SKM-1 (cell line): Measurements from ENCODE around the gene PM20D1.

Source experiments
- DNase-seq: peaks from one replicate; lab custom pipeline; 2025; ENCODE audit not compliant: unreplicated experiment; lab: John Stamatoyannopoulos, UW

The PM20D1 gene

DNA sequence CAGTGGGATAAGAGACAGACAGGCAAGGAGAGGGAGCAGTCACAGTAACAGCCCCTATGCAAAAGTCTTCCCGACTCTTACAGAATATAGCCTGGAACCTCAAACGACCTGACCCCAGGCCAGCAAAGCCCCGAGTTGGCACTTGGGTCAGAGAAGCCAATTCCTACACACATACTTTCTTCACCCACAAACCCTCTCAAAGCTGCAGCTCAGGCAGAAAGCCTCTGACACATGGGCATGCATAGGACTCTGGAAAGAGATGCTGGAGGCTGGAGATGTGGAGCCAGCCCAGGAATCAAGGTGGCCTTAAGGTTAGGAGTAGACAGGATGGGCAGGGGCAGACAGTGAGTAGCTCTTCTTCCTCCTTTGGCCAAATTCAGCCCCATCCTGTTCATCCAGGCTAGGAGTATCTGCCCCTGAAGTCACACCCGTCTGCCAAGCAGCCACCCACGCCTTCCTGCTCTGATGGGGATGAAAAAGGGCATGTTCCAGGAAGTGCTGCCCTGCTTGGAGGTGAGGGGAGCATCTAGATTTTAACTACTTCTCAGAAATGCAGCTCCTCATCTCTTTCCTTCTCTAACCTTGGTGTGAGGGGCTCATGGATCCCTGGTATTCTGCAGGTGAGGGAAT lies 44.7 kb downstream of the PM20D1 start:
- DNase-seq, result no peak

DNA sequence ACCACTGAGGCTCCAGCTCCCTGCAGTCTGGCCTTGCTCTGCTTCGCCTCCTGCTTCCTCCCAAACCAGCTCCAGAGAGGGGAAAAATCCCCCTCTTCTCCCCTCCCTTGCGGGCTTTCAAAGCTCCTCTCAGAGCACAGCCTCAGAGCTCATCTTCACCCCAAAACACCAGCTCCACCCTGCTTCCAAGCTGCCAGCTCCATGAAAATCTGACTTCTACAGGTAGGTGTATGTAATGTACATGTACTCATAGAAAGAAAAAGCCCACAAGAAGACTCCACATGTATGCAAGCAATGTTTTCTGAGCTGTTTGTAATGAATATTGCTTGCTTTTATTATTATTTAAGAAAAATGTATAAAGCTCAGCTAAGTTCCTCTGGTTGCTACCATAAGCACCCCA lies 45.3 kb downstream of the PM20D1 start:
- no peak for DNase-seq

DNA sequence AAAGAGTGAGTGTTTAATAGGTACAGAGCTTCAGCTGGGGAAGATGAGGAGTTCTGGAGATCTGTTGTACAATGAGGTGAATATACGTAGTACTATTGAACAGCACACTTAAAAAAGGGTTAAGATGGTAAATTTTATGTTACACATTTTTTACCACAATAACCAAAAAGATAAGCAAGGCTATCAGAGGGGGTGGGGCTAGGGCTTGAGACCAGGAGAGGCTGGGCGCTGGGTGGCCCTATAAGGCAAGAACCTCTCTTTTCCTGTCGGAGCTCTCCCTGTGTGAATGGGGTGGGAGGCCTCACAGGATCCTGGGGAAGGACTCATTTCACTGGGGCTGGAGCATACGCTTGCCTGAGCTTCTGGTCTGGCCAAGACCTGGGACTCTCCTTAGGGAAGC lies 45.9 kb downstream of the PM20D1 start:
- no peak for DNase-seq

DNA sequence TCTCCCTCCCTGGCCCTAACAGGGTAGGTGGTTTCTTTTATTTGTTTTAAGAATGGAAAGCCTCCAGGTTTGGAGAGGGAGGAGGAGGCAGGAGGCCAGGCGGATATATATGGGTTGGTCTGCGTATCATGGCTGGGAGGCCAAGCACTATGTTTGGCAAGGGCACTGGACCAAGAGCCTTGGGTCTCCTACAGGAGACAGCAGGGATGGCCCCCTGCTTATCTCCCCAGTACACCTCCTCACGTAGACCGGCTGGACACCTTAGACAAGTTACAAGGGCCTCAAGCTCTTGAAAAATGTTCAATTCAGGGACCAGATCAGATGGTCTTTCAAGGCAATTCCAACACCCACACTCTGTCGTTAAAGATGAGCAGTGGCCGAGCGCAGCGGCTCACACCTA lies 47.9 kb downstream of the PM20D1 start:
- DNase-seq, result no peak

DNA sequence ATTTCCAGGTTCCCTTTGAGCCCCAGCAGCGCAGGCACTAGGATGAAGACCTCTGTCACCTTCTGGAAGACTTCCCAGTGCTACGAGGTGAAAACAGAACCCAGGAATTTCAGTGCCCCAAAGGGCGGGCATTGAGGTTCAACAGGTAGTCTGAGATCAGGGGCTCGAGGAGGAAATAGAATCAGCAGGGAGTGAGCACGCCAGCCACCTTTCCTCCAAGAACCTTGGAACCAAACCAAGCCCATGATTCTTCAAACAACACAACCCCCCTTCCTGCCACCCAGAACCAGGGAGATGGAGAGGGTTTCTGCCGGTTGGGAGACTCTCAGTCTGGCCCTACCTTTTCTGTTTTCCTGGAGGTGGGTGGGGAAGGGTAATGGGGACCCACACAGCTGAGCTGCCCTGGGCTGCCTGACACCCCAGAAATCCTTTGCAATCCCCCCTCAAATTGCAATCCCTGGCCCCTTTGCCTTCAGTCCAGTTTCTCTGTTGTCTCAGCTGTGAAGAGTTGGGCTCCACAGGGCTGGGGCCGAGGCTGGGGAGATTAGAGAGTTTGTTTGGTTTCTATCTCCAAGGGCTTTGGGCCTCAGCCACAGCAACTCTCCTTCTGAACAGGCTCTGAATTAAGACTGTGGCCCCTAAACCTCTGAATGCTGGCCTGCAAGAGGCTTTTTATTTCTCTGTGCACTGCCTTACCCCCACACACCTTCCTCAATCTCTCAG lies 48.8 kb downstream of the PM20D1 start:
- DNase-seq, result no peak

DNA sequence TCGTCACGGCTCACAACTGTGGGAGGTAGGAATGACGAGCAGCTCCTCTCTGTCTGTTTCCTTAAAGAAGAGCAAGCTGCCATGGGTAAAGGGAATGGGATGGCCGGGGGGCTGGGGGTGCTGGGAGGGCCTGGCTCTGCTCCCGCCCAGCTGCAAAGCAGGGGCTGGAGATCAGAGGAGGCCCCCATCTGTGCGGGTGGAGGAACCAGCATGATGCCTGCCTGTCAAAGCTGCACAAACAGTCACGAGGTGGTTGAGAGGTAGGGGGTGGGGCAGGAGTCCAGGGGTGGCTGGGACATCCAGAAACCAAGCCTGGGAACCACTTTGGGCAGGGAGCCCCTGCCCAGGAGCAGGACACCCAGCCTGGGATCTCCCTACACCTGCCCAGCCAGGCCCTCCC lies 49.5 kb downstream of the PM20D1 start:
- DNase-seq, result no peak

DNA sequence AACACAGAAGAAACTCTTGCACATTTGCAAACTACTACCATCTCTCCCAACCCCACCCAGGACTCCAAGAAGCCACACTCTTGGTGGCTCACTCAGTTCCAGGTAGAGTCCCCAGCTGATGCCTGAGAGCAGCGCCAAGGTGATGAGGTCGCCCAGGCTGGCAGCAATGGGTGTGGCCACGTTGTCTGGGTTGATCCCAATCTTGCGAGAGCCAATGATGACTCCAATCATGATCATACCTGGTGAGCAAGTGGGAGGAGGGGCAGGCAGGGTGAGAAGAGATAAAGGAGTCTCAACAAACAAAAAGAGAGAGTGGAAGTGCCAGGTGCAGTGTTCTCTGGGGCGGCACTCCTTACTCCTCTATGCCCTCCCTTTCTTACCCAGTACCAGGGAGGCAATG lies 51.4 kb downstream of the PM20D1 start:
- no peak for DNase-seq

DNA sequence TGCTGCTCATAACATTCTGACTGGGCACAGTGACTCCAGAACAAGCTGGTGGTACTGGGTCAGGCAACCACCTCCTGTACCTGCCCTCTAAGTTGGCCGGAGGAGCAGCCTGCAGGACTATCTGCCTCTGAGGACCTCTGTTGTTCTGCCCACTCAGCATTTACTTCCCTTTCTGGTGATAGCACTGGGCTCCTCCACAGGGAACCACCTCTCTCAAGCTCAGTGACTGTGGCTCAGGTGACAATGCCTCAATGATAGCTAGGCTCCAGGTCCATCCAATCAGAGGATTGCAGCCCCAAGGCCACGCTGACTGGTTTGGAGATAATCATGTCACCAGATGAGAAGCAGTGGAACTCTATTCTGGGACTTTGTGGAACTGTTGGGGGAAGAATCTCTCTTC lies 52.8 kb downstream of the PM20D1 start:
- DNase-seq, result no peak

DNA sequence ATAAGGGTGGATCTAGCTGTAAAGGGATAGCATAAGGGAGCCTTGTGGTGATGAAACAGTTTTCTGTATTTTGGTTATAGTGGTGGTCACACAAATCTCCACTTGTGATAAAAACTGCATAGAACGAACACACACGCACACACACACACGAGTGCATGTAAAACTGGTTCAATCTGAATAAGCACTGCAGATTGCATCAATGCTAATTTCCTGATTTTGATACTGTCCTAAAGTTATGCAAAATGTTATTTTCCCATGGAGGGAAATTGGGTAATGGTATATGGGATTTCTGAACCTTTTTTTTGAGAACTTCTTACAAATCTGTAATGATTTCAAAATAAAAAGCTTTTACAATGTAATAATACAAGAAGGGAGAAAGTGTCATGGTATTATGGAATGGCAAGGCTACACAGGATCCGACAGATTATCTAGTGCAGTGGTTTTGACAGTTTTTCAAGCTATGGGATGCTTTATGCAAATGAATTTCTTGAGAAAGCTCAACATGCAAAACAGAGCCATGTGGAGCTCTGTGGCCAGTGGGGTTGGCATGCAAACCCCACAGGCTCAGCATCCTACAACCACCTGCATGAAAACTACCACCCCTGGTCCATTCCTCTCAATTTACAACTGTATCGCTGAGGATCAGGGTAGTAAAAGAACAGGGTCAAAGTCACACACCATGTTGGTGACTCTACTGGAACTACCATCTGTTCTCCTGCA lies 55.8 kb downstream of the PM20D1 start:
- no peak for DNase-seq

DNA sequence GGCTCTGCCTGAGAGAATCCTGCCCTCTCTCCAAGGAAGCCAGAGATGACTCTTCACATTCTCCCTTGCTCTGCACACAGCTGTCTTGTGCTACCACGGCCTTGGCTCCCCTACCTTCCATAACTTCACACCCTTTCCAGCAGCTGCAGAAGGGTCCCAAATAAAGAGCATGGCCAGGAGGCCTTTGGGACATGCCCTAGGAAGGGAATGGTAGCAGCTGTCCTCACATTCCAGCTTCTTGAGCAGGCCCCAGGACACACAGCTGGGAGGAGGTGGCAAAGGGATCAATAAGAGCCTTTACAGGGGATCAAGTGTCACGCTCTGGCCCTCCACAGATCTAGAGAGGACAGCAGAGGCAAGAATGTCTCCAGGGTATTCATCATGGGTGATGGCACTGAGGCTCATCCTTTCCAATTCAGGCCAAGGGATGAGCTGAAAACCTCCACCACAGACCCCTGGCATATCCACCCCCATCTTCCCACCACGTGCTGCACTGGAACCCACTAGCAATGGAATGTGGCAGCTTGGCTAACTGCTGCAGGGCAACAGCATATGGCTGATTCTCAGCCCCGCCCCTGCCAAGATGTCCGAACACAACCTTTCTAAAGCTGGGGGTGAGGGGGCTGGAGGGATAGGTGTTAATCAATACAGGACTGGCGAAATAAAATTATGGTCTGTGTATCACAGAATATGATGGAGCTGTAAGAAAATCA lies 56.8 kb downstream of the PM20D1 start:
- no peak for DNase-seq

DNA sequence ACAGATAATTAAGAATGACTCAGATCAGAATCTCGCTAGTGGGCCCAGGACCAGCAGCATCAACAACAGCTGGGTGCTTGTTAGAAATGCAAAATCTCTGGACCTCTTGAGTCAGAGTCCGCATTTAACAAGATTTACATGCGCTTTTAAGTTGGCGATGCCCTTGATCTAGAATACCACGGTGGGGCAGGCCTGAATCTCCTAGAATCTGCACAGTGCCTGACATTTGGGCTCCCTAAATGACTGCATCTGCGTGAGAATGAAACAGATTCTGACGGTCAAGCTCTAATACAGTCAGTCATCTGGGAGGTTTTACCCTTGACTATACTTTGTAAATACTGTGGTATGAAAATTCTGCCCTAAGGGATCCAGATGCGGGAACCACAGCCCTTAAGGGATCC lies 57.5 kb downstream of the PM20D1 start:
- no peak for DNase-seq

DNA sequence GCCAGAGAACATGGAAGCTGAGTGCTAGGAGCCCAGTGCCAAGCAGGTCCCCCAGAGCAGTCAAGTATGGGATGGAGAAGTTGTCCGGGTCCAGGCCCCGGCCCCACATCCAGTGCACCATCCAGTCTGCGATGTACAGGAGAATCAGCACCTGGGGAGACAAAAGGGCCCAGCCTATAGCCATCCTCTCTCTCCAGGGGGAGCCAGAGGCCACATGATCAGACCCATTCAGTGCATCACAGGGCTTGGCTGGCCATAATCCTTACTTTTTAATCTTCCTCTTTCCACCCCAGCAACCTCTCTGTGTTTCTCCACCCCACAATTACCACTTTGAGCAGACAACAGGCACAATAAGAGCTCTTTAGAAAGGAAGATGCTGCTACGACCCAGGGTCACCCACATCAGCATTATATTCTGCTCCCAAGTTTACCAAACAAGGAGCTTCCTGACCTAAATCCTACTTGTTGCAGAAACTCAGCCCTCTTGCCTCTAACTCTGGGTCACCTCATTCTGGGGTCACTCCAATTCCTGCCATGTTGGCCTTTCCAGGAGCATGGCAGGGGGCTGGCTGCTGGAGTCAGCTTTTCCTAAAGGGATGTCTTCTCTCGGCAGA lies 58.3 kb downstream of the PM20D1 start:
- DNase-seq, result peak; percentile 81

DNA sequence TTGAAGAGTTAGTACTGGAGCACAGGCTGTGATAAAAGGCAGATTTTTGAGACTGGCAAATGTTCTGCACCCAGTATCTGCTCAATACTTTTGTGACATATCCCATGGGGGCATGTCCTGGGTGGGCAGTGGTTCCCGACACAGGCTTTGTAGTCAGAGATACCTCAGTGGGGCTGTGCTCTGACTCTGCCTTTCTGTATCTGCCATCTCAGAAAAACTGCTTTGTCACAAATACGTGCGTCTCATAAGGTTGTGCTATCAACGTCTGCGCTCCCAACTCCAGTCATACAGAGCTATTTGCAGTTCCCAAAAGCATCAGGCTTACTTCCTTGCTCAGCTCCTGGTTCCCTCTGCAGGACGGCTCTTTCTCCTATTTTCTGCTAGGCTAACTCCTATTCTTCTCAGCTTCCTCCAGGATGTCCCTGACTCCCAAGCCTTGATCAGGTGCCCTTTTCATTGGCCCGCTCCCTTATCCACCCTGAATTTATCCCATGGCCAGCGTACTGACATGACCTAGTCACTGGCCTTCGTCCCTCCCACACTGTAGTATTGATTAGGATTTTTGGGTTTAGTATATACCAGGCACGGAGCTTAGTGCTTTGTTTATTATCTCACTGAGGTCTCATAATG lies 62.5 kb downstream of the PM20D1 start:
- DNase-seq, result no peak

DNA sequence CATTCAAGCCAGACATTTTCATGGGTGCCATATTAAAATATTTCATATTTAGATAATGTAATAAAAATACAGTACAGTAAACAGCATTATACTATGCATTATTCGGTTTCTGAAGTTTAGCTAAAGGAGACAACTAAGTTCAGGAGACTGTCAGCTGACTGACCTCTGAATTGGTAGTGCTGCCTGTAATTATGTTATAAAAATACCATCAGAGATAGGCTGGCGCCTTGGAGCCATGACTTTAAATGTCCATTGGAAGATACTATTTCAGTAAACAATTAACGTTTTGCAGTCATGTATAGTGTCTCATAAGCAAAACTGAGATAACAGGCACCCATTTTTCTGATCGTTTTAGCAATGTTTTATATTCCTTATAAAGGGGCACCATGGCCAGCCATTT lies 63.3 kb downstream of the PM20D1 start:
- DNase-seq, result no peak

DNA sequence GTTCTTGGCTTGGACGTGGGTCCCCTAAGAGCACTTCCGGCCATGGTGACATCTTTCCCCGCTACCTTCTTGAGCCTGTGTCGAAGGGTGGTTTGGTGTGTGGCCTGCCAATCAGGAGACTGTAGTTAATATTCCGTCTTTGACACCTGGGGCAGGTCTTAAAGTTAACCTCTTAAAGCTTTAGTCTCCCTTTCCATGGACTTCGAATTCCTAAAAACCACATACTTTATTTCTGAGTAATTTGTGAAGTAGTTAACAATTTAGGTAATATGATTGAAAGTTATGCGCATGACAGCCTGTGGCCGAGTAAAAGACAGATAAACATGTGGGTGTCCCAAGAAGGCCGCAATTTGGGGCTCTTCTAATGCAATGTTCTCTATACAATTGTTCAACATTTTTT lies 64.5 kb downstream of the PM20D1 start:
- DNase-seq, result no peak

DNA sequence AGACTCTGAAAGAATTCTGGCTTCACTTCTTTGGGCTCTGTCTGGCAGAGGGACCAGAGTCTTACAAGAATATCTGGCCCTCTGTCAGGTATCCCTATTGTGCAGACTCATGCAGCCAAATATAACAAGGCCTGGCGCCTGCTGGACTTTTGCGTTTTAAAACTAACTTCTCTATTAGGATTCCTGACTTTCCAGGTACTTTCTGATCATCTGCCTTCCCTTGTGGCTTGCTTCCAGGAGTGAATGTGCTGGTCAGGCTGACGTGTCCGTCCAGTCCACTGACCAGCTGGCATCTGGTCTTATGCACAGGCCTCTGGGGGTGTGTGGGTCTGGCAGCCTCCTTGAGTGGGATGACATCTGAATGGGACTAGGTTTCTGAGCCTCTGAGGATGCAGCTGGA lies 66.0 kb downstream of the PM20D1 start:
- no peak for DNase-seq

DNA sequence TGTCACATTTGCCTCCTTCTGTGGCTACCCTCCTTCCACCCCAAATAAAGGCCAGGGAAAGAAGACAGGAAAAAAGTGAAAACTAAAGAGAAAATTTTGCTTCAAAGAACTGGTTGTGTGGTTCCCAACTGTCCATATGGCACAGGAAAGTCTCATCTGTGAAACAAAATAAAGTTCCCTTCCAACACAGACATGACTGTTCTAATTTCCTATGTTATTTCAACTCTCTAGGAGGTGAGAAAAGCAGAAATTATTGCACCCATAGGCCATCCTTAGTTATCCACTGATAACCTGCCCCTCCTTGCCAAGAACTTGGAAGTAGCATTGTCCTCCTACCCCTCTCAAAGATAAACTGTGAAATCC lies 66.5 kb downstream of the PM20D1 start:
- no peak for DNase-seq

DNA sequence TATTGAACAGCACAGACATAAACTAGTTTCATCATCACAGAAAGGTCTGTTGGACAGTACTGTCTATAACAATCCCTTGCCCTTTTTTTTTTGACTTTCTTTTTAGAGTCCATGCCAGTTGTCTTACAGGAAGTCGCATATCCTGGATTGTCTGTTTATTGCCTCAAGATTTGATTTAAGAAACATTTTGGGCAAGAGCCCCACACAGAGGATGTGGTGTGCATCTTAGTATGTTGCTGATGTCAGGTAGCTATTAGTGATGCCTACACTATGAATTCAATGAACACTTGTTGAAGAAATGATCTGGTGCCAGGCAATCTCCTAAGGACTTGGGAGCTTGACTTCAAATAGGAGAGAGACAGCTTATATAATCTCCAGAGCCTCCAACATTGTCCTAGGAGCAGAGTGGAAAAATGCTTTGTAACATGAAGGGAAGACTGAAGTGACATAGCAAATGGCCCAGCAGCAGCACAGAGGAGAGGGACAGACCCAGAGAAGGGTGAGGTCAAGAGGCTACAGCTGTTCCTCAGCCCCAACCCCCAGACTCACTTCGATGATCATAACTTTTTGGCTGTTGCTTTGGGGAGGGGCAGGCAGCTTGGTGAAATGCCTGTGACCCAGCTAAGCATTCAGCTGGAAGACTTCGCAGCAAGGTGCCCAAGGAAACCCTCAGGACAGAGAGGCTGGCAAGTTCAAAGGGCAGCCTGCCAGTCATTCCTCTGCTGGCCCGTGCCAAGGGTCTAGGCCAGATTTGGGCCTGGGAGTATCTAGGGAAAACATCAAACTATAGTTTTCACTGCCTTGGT lies 67.1 kb downstream of the PM20D1 start:
- no peak for DNase-seq

DNA sequence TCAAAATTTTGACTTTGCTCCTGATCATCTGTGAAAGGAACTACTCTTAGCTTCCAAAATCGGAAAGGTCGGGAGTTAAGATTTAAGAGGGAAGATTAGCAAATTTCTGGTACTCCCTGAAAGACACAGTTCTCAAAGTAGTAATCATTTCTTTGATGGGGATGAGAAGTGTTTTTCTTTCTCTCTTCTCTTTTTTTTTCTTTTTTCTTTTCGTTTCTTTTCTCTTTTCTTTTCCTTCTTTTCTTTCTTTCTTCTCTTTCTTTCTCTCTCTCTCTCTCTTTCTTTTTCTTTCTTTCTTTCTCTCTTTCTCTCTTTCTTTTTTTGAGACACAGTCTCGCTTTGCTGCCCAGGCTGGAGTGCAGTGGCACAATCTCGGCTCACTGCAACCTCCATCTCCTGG lies 69.6 kb downstream of the PM20D1 start:
- DNase-seq, result no peak
